Measurements from ENCODE around the gene MED7.

The MED7 gene

DNA sequence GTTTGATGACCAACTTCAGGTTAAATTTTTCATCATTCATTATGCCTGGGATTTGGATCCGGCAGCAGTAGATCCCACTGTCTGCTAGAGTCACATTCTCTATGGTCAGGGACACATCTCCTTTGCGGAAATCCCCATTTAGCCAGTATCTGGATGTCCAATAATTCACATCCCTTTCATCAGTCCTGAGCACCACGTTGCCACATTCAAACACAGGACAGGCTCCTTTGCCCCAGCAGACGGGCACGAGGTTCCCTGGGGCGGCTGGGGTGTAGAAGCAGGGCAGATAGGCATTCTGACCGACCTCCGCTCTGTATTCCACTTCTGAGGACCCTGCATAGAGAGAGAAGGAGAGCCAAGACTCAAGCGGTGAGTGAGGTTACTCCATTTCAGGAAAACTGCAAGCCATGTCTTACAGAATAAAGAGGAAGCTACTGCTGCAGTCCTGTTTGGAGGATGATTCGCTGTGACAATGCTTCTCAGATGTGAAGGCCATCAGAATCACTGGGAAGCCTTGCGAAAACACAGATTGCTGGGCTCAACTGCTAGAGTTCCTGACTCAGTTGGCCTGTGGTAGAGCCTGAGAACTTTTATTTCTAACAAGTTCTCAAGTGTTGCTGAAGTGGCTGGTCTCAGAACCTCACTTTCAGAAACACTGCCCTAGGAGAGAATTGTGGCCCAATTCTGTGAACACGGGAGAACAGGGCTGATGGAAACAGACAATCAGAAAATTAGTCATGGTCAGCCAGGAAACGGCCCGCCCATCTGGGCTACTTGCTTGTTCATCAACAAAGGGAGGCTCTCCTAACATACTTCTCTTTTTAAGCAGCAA lies 35.8 kb downstream of the MED7 start:
- no peak for DNase-seq (ENCODE audit: low read depth, low spot score)

DNA sequence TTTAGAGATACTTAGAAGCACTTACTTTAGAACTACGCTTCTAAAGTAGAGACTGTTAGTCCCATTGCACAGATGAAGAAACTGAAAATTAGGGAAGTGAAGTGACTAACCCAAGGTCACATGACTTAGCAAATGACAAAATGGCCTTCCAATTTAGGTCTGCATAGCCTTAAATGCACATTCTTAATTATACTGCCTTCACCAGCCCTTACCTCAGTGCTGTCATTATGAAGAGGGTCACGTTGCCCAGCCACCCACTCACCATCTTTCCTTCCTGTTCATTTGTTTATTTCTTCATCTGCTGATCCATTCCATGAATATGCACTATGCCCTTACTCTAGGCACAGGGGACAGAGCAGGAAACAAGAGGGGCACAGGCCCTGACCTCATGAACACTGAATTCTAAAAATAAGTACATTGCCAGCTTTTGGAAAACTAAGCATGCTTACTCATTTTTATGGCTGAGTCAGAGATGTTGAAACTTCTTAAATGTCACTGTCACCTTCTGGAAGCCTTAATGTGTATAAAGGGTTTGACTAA lies 42.5 kb downstream of the MED7 start:
- no peak for DNase-seq (ENCODE audit: low read depth, low spot score)

DNA sequence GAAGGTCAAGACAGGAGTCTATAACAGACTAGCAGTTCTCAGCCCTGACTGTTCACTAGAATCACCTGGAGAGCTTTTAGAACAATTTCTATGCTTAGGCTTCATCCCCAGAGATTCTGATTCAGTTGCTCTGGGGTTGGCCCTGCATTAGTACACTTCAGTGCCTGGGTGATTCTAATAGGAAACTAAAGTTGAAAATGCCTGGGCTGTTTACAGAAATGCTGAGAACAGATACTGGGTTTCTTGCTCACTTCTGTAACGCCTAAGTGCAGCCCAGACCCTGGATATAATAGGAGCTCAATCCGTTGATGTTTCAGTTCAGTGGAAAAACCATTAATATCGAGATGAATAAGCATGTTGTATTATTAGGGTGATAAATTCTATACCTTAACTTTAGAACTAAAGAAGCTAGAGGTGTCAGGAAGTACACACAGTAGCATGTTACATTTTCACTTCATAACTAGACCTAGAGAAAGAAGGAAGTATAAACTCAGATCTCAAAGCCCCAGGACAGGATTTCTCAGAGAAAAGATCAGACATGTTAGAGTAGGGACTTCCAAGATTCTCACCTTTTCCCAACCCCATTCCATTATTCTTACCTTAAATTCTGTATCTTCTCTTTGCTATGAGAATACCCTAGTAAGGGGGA lies 54.2 kb downstream of the MED7 start:
- no peak for DNase-seq (ENCODE audit: low read depth, low spot score)
